ENCODE measurements around the gene AXIN1.

Gene AXIN1

DNA sequence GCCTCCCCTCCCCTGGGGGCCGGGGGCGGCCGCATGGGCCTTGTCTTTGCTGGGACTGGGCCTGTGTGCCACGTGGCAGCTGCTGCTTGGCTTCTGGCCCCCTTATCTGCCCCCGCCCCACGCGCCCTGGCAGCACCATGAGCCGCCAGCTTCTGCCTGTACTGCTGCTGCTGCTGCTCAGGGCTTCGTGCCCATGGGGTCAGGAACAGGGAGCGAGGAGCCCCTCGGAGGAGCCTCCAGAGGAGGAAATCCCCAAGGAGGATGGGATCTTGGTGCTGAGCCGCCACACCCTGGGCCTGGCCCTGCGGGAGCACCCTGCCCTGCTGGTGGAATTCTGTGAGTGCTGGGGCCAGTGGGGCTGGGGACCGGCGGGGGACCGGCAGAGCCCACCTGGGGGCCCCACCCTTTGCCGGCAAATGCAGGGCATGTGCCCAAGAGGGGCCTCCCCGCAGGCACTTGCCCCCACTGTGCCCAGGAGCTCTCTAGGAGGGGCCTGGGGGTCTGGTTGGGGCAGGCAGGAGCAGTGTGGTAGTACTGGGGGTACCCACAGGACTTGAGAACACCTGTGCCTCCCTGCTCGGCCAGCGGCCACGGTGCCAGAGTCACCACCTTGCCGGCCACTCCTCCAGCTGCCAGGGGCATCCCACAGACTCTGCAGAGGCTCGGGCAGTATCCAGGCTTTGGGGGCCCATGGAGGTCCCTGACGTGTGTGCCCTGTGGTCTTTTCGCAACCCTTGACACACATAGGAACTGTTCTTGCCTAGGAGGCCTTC lies 69.3 kb downstream of the AXIN1 start, which contains the start of gene PDIA2:
Gene PDIA2, plus strand, starts transcription at position 132 of the 773 bp plus-strand sequence. Its CDS starts 6 bp downstream, at position 138.
- no peaks in the 10 kb centered on the region for H3K9me3 ChIP-seq (ENCODE audit: control insufficient read depth in 5 of 5, low read length in 5 of 5)
- H3K4me1 ChIP-seq (ENCODE audit: control insufficient read depth in 5 of 5, insufficient read depth in 5 of 5, low read length in 5 of 5): peaks cover 0 to 16% (median 15%) of the 10 kb centered on the region in 5 donors
- no peak within 1 kb of the TSS for H3K27ac ChIP-seq (ENCODE audit: low read depth, low read length)
- no peak within 1 kb of the TSS for H3K9ac ChIP-seq (ENCODE audit: low read length in 5 of 5)
- H3K27me3 ChIP-seq (ENCODE audit: control insufficient read depth in 5 of 5, insufficient read depth in 4 of 5, low read length in 5 of 5): peaks cover 0 to 5% (median 2%) of the 10 kb centered on the region in 5 donors
- H3K36me3 ChIP-seq (ENCODE audit: control insufficient read depth in 5 of 5, insufficient read depth in 5 of 5, low read length in 5 of 5): peaks cover 0 to 26% (median 13%) of the 10 kb centered on the region in 5 donors
- no peak within 1 kb of the TSS for H3K4me3 ChIP-seq (ENCODE audit: low read depth in 1 of 5, low read length in 5 of 5)

DNA sequence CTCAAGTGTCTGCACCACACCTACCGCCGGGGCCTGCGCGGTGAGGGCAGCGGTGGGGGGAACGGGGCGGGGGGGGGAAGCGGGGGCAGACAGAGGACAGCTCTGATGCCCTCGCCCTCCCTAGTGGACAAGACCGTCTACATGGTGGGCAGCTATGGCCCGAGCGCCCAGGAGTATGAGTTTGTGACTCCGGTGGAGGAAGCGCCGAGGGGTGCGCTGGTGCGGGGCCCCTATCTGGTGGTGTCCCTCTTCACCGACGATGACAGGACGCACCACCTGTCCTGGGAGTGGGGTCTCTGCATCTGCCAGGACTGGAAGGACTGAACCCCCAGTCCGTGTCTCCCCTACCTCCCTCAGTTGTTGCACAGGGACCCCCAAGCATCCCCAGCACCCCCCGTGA lies 70.0 kb downstream of the AXIN1 start:
- H3K9ac ChIP-seq (ENCODE audit: low read length in 5 of 5): no peak overlapping the region
- no peaks in the 10 kb centered on the region for H3K9me3 ChIP-seq (ENCODE audit: control insufficient read depth in 5 of 5, low read length in 5 of 5)
- H3K4me1 ChIP-seq (ENCODE audit: control insufficient read depth in 5 of 5, insufficient read depth in 5 of 5, low read length in 5 of 5): peaks cover 0 to 16% (median 15%) of the 10 kb centered on the region in 5 donors
- peaks cover 0 to 5% (median 2%) of the 10 kb centered on the region in 5 donors for H3K27me3 ChIP-seq (ENCODE audit: control insufficient read depth in 5 of 5, insufficient read depth in 4 of 5, low read length in 5 of 5)
- peaks cover 0 to 19% (median 5%) of the 10 kb centered on the region in 5 donors for H3K36me3 ChIP-seq (ENCODE audit: control insufficient read depth in 5 of 5, insufficient read depth in 5 of 5, low read length in 5 of 5)
- no peak overlapping the region for H3K4me3 ChIP-seq (ENCODE audit: low read depth in 1 of 5, low read length in 5 of 5)
- H3K27ac ChIP-seq (ENCODE audit: low read depth, low read length): no peak overlapping the region

DNA sequence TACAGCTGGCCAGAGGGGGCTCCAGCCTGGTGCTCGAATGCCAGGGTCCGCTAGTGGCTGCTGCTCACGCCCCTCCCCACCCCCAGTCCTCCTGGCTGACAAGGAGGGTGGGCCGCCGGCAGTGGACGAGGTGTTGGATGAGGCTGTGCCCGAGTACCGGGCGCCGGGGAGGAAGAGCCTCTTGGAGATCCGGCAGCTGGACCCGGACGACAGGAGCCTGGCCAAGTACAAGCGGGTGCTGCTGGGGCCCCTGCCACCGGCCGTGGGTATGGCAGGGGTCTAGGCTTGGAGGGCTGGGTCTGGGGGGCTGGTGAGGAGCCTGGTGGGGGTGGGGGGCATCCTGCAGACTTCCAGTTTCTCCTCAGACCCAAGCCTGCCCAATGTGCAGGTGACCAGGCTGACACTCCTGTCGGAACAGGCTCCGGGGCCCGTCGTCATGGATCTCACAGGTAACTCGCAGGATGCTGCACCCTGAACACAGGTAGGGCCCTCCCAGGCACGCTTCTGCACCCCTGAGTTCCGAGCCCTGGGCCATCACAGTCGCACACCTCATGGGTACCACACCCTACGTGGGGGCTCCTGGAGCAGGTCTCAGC lies 70.8 kb downstream of the AXIN1 start:
- H3K4me3 ChIP-seq (ENCODE audit: low read depth in 1 of 5, low read length in 5 of 5): peak overlapping the region in 1 of 5 donors; percentile 1
- no peak overlapping the region for H3K9ac ChIP-seq (ENCODE audit: low read length in 5 of 5)

DNA sequence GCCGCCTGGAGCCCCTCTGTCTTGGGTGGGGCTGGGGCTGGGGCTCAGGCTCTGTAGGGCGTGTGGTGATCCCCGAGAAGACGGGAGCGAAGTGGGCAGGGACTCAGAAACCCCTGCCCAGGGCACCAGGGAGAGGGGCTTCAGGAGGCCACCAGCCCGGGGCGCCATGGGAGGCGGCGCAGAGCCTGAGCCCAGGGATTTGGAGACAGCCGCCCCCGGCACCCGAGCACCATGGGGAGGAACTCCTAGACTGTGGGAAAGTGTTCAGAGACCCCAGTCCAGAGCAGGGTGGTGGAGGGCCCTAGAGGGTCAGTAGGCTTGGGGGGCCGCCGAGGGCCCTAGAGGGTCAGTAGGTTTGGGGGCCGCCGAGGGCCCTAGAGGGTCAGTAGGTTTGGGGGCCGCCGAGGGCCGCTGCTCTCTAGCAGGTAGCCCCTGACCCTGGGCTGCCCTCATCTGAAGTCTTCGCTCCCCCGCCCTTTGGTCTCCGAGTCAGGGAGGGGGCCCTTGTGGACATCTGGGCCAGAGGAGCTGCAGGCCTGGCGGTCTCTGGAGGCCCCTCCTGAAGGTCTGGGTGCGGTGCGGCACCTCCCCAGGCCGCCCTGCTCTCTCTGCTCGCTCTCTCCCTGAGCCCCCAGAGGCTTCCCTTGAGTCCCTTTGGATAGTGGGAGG lies 71.4 kb downstream of the AXIN1 start:
- Histone ChIP-seq H3K27me3 (ENCODE audit: control insufficient read depth in 5 of 5, insufficient read depth in 4 of 5, low read length in 5 of 5) (peaks cover 0 to 5% (median 2%) of the 10 kb centered on the region in 5 donors), H3K9ac (ENCODE audit: low read length in 5 of 5) (no peak overlapping the region), H3K4me1 (ENCODE audit: control insufficient read depth in 5 of 5, insufficient read depth in 5 of 5, low read length in 5 of 5) (peaks cover 0 to 23% (median 21%) of the 10 kb centered on the region in 5 donors), H3K4me3 (ENCODE audit: low read depth in 1 of 5, low read length in 5 of 5) (peak overlapping the region in 2 of 5 donors; percentile 1 to 54), H3K9me3 (ENCODE audit: control insufficient read depth in 5 of 5, low read length in 5 of 5) (no peaks in the 10 kb centered on the region), H3K36me3 (ENCODE audit: control insufficient read depth in 5 of 5, insufficient read depth in 5 of 5, low read length in 5 of 5) (peaks cover 0 to 6% (median 0%) of the 10 kb centered on the region in 5 donors), H3K27ac (ENCODE audit: low read depth, low read length) (no peak overlapping the region)

More for the DNA sequence above, 70.8 kb downstream of the AXIN1 start:
- Histone ChIP-seq H3K27ac (ENCODE audit: low read depth, low read length) (no peak overlapping the region), H3K27me3 (ENCODE audit: control insufficient read depth in 5 of 5, insufficient read depth in 4 of 5, low read length in 5 of 5) (peaks cover 0 to 5% (median 2%) of the 10 kb centered on the region in 5 donors), H3K4me1 (ENCODE audit: control insufficient read depth in 5 of 5, insufficient read depth in 5 of 5, low read length in 5 of 5) (peaks cover 0 to 16% (median 15%) of the 10 kb centered on the region in 5 donors), H3K9me3 (ENCODE audit: control insufficient read depth in 5 of 5, low read length in 5 of 5) (no peaks in the 10 kb centered on the region), H3K36me3 (ENCODE audit: control insufficient read depth in 5 of 5, insufficient read depth in 5 of 5, low read length in 5 of 5) (peaks cover 0 to 12% (median 4%) of the 10 kb centered on the region in 5 donors)

DNA sequence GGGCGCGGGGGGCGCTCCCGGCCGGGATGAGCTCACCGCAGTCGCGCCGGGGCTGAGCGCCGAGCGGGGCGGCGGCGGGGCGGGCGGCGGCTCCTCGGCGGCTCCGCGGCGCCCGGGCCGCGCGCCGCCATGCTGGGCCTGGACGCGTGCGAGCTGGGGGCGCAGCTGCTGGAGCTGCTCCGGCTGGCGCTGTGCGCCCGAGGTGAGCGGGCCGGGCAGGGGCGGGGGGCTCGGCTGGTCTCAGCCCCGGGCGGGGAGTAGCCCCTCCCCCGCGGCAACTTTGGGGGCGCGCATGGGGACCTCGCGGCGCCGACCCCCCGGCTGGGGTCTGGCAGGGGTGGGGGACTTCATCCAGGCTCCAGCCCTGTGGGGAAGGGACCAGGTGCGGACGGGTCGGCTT lies 72.0 kb downstream of the AXIN1 start, which contains the start of gene ARHGDIG:
Gene ARHGDIG, plus strand, starts transcription at position 40 of the 400 bp plus-strand sequence. Its CDS starts 90 bp downstream, at position 130.
- Histone ChIP-seq H3K27me3 (ENCODE audit: control insufficient read depth in 5 of 5, insufficient read depth in 4 of 5, low read length in 5 of 5) (peaks cover 0 to 5% (median 2%) of the 10 kb centered on the region in 5 donors), H3K27ac (ENCODE audit: low read depth, low read length) (no peak within 1 kb of the TSS), H3K4me1 (ENCODE audit: control insufficient read depth in 5 of 5, insufficient read depth in 5 of 5, low read length in 5 of 5) (peaks cover 0 to 26% (median 23%) of the 10 kb centered on the region in 5 donors), H3K4me3 (ENCODE audit: low read depth in 1 of 5, low read length in 5 of 5) (peak within 1 kb of the TSS in 2 of 5 donors; percentile 33 to 54), H3K9ac (ENCODE audit: low read length in 5 of 5) (no peak within 1 kb of the TSS), H3K36me3 (ENCODE audit: control insufficient read depth in 5 of 5, insufficient read depth in 5 of 5, low read length in 5 of 5) (peaks cover 0 to 6% (median 0%) of the 10 kb centered on the region in 5 donors), H3K9me3 (ENCODE audit: control insufficient read depth in 5 of 5, low read length in 5 of 5) (no peaks in the 10 kb centered on the region)

DNA sequence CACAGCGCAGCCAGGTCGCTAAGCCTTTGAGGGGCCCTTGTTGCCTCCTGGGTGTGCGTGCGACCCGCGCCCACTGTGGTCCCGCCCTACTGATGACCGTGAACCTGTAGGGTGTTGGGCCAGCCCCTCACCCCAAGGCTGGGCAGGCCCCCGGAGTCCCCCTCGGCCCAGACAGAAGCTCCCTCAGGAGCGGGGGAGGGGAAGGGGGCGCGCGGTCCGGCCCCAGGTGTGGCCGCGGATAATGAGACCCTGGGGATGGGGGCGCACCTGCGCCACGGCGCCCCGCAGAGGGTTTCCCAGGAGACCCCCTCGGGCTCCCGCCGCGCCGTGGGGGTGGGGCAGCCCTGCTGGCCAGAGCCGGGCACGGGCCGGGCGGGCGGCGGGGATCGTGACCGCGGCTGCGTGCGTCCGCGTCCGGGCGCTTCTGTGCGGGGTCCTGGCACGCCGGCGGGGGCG lies 72.5 kb downstream of the AXIN1 start:
- H3K9ac ChIP-seq (ENCODE audit: low read length in 5 of 5): no peak overlapping the region
- peaks cover 0 to 29% (median 27%) of the 10 kb centered on the region in 5 donors for H3K4me1 ChIP-seq (ENCODE audit: control insufficient read depth in 5 of 5, insufficient read depth in 5 of 5, low read length in 5 of 5)
- H3K9me3 ChIP-seq (ENCODE audit: control insufficient read depth in 5 of 5, low read length in 5 of 5): no peaks in the 10 kb centered on the region
- peaks cover 0 to 7% (median 3%) of the 10 kb centered on the region in 5 donors for H3K27me3 ChIP-seq (ENCODE audit: control insufficient read depth in 5 of 5, insufficient read depth in 4 of 5, low read length in 5 of 5)
- H3K27ac ChIP-seq (ENCODE audit: low read depth, low read length): no peak overlapping the region
- H3K36me3 ChIP-seq (ENCODE audit: control insufficient read depth in 5 of 5, insufficient read depth in 5 of 5, low read length in 5 of 5): peaks cover 0 to 3% (median 0%) of the 10 kb centered on the region in 5 donors
- H3K4me3 ChIP-seq (ENCODE audit: low read depth in 1 of 5, low read length in 5 of 5): peak overlapping the region in 2 of 5 donors; percentile 33 to 40

DNA sequence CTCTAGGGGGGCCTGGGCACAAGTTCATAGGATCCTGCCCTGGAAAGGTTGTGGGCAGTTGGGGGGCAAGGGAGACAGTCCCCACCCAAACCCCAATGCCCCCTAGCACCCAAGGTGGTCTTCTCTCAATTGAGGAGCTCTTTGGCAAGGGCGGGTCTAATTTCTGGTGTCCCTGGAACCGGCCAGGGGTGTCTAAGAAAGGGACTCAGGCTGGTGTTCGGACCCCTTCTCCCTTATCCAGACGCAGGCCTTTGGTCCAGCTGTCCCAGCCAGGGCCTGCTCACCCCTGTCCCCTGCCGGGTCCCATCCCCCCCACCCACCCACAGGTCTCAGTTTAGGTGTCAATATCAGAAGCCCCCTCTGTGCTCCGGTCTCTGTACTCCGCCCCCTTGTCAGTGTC lies 73.0 kb downstream of the AXIN1 start:
- Histone ChIP-seq H3K9ac (ENCODE audit: low read length in 5 of 5) (no peak overlapping the region), H3K9me3 (ENCODE audit: control insufficient read depth in 5 of 5, low read length in 5 of 5) (no peaks in the 10 kb centered on the region), H3K4me3 (ENCODE audit: low read depth in 1 of 5, low read length in 5 of 5) (no peak overlapping the region), H3K27me3 (ENCODE audit: control insufficient read depth in 5 of 5, insufficient read depth in 4 of 5, low read length in 5 of 5) (peaks cover 0 to 7% (median 3%) of the 10 kb centered on the region in 5 donors), H3K36me3 (ENCODE audit: control insufficient read depth in 5 of 5, insufficient read depth in 5 of 5, low read length in 5 of 5) (no peaks in the 10 kb centered on the region), H3K27ac (ENCODE audit: low read depth, low read length) (no peak overlapping the region), H3K4me1 (ENCODE audit: control insufficient read depth in 5 of 5, insufficient read depth in 5 of 5, low read length in 5 of 5) (peaks cover 0 to 34% (median 32%) of the 10 kb centered on the region in 5 donors)

DNA sequence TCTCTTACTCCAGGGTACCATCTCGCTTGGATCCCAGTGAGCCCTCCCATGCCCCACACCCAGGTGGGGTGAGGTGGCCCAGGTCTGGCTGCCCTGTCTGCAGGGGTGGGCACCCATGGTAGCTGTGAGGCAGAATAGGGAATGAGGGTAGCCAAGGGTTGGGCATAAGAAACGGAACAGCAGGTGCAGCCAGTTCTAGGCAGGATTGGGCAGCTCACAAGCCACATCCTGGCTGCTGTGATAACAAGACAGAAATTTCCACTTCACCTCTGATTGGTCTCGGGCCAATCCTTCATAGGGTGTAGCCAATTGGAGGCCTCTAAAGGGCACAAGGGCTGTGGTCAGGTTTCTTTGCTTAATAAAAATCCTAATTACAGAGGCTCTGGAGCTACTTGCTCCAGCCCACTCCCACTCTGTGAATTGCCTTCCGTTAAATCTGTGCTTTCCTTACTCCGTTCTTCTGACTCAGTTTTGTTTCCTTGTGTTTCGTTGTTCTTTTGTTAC lies 73.6 kb downstream of the AXIN1 start:
- no peak overlapping the region for H3K9ac ChIP-seq (ENCODE audit: low read length in 5 of 5)
- H3K9me3 ChIP-seq (ENCODE audit: control insufficient read depth in 5 of 5, low read length in 5 of 5): no peaks in the 10 kb centered on the region
- peaks cover 0 to 13% (median 3%) of the 10 kb centered on the region in 5 donors for H3K27me3 ChIP-seq (ENCODE audit: control insufficient read depth in 5 of 5, insufficient read depth in 4 of 5, low read length in 5 of 5)
- no peak overlapping the region for H3K27ac ChIP-seq (ENCODE audit: low read depth, low read length)
- no peak overlapping the region for H3K4me3 ChIP-seq (ENCODE audit: low read depth in 1 of 5, low read length in 5 of 5)
- no peaks in the 10 kb centered on the region for H3K36me3 ChIP-seq (ENCODE audit: control insufficient read depth in 5 of 5, insufficient read depth in 5 of 5, low read length in 5 of 5)
- peaks cover 0 to 37% (median 34%) of the 10 kb centered on the region in 5 donors for H3K4me1 ChIP-seq (ENCODE audit: control insufficient read depth in 5 of 5, insufficient read depth in 5 of 5, low read length in 5 of 5)

DNA sequence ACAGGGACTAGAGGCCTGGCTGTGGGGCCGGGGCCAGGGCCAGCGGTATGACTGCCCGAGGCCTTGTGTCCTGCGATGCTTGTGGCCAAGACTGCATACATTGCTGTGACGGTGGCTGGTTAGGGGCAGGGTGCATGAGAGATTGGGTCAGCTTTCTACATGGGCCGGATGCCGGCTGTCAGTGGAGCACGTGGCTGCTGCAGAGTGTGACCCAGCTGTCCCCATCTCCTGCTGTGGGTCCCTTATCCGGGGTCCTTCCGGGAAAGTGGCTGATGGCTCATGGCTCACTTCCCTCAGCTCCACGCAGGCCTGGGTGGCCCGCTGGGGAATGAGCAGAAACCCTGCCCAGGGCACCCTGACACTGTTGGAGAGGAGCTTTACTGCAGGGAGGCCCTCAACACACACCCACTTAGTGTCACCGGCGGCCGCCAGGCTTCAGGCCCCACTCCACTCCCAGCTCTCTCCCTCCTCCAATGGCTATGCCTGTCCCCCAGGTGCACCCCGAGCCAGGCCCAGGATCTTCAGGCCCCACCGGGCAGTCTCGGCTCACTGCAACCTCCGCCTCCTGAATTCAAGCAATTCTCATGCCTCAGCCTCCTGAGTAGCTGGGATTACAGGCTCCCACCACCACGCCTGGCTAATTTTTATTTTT lies 76.0 kb downstream of the AXIN1 start:
- Histone ChIP-seq H3K36me3 (ENCODE audit: control insufficient read depth in 5 of 5, insufficient read depth in 5 of 5, low read length in 5 of 5) (no peaks in the 10 kb centered on the region), H3K27ac (ENCODE audit: low read depth, low read length) (no peak overlapping the region), H3K4me3 (ENCODE audit: low read depth in 1 of 5, low read length in 5 of 5) (peak overlapping the region in 2 of 5 donors; percentile 28 to 34), H3K27me3 (ENCODE audit: control insufficient read depth in 5 of 5, insufficient read depth in 4 of 5, low read length in 5 of 5) (peaks cover 0 to 11% (median 3%) of the 10 kb centered on the region in 5 donors), H3K9ac (ENCODE audit: low read length in 5 of 5) (peak overlapping the region in 3 of 5 donors; percentile 17 to 51 (median 26)), H3K9me3 (ENCODE audit: control insufficient read depth in 5 of 5, low read length in 5 of 5) (no peaks in the 10 kb centered on the region), H3K4me1 (ENCODE audit: control insufficient read depth in 5 of 5, insufficient read depth in 5 of 5, low read length in 5 of 5) (peaks cover 0 to 35% (median 33%) of the 10 kb centered on the region in 5 donors)

Data from subcutaneous abdominal adipose tissue (tissue), 5 donors.